OCI-M2 (cell line): ENCODE results near the gene TLR9.
A peak's percentile ranks its signal among the peaks of the same experiment; 100 is the strongest.

ENCODE experiments used
- DNase-seq: peaks from one replicate; lab custom pipeline; 2025; ENCODE audit not compliant: unreplicated experiment; lab: John Stamatoyannopoulos, UW

Gene TLR9

GRCh38 chr3:52218026-52218425 is 7.4 kb downstream of the TLR9 start:
- DNase-seq, result no peak

GRCh38 chr3:52217409-52217805 is 8.0 kb downstream of the TLR9 start:
- no peak for DNase-seq

- DNase-seq, result no peak
Observed at GRCh38 chr3:52216585-52217408, 8.6 kb downstream of the TLR9 start.

DNA sequence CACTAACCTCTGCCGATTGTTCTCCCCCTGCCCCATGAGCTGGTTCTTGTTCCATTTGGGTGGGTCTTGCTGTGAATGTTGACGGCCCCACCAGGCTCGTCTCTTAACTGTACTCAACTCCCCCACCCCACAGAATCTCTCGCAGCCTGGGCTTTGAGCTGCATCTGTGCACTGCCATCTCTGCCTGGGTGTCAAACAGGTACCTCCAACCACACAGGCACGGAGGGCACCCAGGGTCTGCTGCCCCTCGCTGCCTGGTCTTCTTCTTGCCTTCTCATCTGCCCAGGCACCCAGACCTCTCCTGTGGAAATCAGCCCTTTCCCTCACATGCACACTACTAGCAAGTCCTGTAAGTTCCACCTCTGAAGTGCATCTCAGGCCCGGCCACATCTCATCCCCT is 10.1 kb downstream of the TLR9 start:
- DNase-seq, result no peak

- DNase-seq, result no peak
Observed at GRCh38 chr3:52213901-52214300, 11.5 kb downstream of the TLR9 start.

GRCh38 chr3:52213005-52213404 is 12.4 kb downstream of the TLR9 start:
- DNase-seq, result no peak

- DNase-seq, result no peak
Observed at GRCh38 chr3:52211268-52211891, 14.1 kb downstream of the TLR9 start.

GRCh38 chr3:52210550-52211046 is 14.8 kb downstream of the TLR9 start:
- DNase-seq, result no peak

GRCh38 chr3:52210037-52210436 is 15.4 kb downstream of the TLR9 start:
- DNase-seq, result no peak

GRCh38 chr3:52208556-52208955 is 16.9 kb downstream of the TLR9 start:
- DNase-seq, result no peak

- DNase-seq, result no peak
Observed at GRCh38 chr3:52205727-52206372, 19.6 kb downstream of the TLR9 start.

DNA sequence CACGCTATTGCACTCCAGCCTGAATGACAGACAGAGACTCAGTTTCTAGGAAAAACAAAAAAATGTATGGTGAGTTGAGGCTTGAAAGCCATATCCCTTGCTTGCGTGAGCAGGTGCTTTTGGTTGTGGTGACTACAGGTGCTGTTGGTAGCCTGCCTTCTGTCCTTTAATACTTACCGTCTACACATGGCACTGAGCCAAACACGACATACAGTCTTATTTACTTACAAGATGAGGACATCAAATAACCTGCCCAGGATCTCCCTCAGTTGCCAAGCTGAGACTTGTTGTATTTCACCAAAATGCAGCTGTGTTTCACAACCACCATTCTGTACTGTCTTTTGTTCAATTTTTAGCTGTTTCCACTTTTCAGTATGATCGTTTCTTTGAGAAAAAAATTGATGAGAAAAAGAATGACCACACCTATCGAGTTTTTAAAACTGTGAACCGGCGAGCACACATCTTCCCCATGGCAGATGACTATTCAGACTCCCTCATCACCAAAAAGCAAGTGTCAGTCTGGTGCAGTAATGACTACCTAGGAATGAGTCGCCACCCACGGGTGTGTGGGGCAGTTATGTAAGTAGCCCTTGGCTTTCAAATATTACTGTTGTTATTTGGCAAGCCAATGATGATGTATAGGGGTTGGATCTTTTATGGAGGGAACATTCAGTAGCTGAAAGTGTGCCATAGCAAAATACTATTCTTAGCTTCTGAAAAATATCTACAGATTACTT is 20.9 kb downstream of the TLR9 start:
- DNase-seq, result no peak

DNA sequence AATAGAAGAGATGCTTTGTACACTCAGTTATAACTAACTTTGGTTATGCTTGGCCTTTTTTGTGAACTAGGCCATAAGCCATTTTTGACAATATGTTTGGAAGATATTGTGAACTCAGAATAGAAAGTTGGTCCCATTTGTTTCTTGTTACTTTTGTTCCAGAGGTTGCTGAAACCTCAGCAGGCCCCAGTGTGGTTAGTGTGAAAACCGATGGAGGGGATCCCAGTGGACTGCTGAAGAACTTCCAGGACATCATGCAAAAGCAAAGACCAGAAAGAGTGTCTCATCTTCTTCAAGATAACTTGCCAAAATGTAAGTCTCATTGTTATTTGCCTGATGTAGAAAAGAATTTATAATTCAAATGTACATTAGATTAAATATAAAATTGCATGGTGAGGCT is 21.7 kb downstream of the TLR9 start:
- no peak for DNase-seq

GRCh38 chr3:52202384-52203077 is 22.9 kb downstream of the TLR9 start:
- DNase-seq, result no peak

- no peak for DNase-seq
Observed at GRCh38 chr3:52200981-52201679, 24.3 kb downstream of the TLR9 start.

GRCh38 chr3:52198643-52199608 is 26.5 kb downstream of the TLR9 start:
- no peak for DNase-seq

GRCh38 chr3:52197842-52198625 is 27.4 kb downstream of the TLR9 start, which contains the start of gene ALAS1:
Gene ALAS1 (plus strand): TSS chr3:52198160. CDS start chr3:52199242, 1,082 bp downstream.
- DNase-seq, result peak; percentile 64

DNA sequence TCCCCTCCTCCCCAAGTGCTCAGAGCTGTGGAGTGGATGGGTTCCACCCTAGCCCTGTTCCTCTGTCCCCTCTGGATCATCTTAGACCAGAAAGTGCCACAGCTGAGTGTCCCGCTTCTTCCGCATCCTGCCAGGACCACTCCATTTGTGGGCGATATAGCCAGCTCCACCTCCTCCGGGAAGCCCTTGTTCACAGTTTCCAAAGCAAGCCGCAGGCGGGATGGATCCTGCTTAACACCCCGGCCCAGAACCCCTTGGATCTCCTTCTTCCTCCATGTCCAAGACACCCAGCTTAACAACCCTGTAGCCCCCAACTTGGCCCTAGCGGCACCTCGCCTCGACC is 28.0 kb downstream of the TLR9 start:
- no peak for DNase-seq
